Testis (tissue), 3 donors: ENCODE data around the gene RAB3B. TPM values are rescaled to one million over a fixed set of nuclear protein-coding genes. Genes with fewer than 3 reads are reported as not detected.

Source experiments
- DNase-seq: peaks from one replicate; pipeline ENCODE4 v3.0.0-alpha.2; 2019
- H3K27ac ChIP-seq, 2 donors: fragments of 200-600 bp; sonication (generic); one replicate each; pipeline ENCODE4 v1.5.1; 2019
- H3K27me3 ChIP-seq: fragments of 200-600 bp; sonication (generic); one replicate; pipeline ENCODE4 v1.5.1; 2019
- H3K36me3 ChIP-seq: fragments of 200-600 bp; sonication (generic); one replicate; pipeline ENCODE4 v1.5.1; 2017; ENCODE audit warnings: low read depth; ENCODE audit errors: missing control alignments
- H3K4me1 ChIP-seq: fragments of 200-600 bp; sonication (generic); one replicate; pipeline ENCODE4 v1.5.1; 2019
- H3K4me3 ChIP-seq, 2 donors: fragments of 200-600 bp; sonication (generic); one replicate each; pipeline ENCODE4 v1.5.1; 2017 to 2019
- H3K9me3 ChIP-seq: fragments of 200-600 bp; sonication (generic); one replicate; pipeline ENCODE4 v1.5.1; 2017
- CTCF ChIP-seq, 3 experiments: fragments of 450-650 bp in 2 of 3; fragments of 200-600 bp in 1 of 3; sonication (generic) in 1 of 3; IDR thresholded peaks; one replicate each; pipeline ENCODE4 v1.5.1; 2016 to 2019; ENCODE audit warnings: antibody characterized with exemption in 3 of 3, mild to moderate bottlenecking in 2 of 3, moderate library complexity in 1 of 3
- POLR2A ChIP-seq: fragments of 450-650 bp; IDR thresholded peaks from one replicate; pipeline ENCODE4 v1.6.1; 2017; ENCODE audit warnings: antibody characterized with exemption, mild to moderate bottlenecking, moderate library complexity
- WGBS, 2 donors: methylation state at CpG; one replicate each; pipeline ENCODE4 v1.1.5; 2018; 5-methylcytosine and 5-hydroxymethylcytosine counted together
- intact Hi-C: fragments of 100-400 bp; cut with DNase I; formaldehyde crosslinking; loops from one replicate; pipeline ENCODE4 v1.15.1; 2023; ENCODE audit warnings: low total_unique reads
- polyA plus RNA-seq: library from polyadenylated mRNA; stranded (reverse); fragments of 350-450 nt; fragmentation: Illumina TruSeq; extraction: RNeasy Lipid Tissue Mini Kit (QIAGEN cat#74804); gene quantifications from one replicate; pipeline ENCODE4 v1.2.3, GENCODE V29; 2014; ENCODE audit warnings: low read depth, low replicate concordance; ENCODE audit not compliant: insufficient read depth
- total RNA-seq, 2 donors: library from RNA; depleted of rRNA; stranded (reverse); fragments of >200 nt; gene quantifications; one replicate each; pipeline ENCODE4 v1.2.3, GENCODE V29; 2016

The RAB3B gene
- total and polyA plus RNA-seq, 3 donors from 2014 or later: 0.50 to 1.4 (median 1.4) TPM

DNA sequence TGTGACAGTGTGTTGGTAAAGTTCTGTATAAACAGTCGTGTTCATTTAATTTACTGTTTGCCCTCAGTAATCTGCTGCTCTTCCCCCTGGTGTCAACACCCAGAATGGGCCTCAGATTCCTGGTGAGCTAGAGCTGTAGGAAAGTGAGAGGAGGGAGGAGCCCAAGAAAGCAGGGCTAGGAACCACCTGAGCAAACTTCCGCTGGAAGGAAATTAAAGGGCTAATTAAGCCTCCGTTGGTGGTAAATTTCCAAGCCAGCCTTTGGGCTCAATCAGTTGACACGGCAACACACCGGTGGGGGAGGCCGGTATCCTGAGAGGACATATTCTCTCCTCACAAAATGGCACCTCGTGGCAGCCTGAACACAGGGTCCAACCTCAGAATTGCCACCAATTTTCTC, 32.9 kb downstream of the RAB3B start:
- no peaks in the 10 kb centered on the region for H3K36me3 ChIP-seq
- H3K4me3 ChIP-seq: no peak overlapping the region
- no peak for DNase-seq
- H3K9me3 ChIP-seq: no peaks in the 10 kb centered on the region
- 54 to 56% methylated on average over 6 to 7 of the region's 7 CpGs for WGBS, 2 donors
- no peaks in the 10 kb centered on the region for H3K27me3 ChIP-seq
- intact Hi-C loops: no loop called here
- no peak overlapping the region for H3K27ac ChIP-seq
- TF ChIP-seq POLR2A: no peak
- TF ChIP-seq CTCF (IDR thresholded peaks at IDR 0.05): no peak
- no peaks in the 10 kb centered on the region for H3K4me1 ChIP-seq

DNA sequence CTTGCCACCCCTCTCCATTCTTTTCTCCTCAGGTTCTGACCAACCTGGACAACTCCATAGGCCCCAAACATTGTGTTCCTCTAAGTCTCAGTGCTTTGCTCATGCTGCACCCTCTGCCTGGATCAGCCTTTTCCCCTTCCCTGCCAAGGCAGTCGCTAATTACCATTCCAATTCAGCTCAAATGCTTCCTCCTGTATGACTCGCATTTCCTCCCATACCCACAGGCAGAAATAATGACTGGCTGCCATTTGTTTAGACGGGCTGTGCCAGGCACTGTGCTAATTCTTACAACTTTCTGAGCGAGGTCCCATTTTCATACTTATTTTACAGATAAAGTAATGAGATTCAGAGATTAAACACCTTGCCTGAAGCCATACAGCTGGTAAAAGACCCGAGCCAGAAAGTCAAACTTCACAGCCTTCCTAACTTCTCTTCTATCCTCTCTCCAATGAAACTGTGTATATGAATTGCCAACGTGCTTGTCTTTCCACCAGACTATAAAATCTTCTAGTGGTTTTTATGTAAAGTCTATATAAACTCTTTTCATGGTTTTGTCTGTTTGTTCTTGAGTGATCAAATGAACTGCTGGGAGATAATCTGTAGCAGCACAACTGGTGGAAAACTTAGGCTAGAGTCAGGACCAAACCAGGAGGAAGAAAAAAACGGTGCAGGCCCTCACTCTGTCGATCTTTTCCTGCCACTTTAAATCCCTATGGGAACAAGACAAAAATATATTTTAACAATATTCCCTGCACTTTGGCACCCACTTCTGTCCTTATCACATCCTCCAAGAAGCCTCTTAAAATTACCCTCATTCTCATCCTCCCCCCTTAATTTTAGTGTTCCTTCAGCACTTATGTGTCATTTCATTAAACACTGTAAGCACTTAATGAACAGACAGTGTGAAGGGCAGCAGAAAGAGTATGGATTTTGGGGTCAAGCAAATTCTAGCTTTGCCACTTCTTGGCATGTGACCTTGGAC, 33.7 kb downstream of the RAB3B start:
- no peak for TF ChIP-seq CTCF (IDR thresholded peaks at IDR 0.05)
- no peak for TF ChIP-seq POLR2A
- intact Hi-C loops: no loop called here
- H3K36me3 ChIP-seq: no peaks in the 10 kb centered on the region
- no peak for DNase-seq
- H3K4me3 ChIP-seq: no peak overlapping the region
- H3K9me3 ChIP-seq: no peaks in the 10 kb centered on the region
- no peaks in the 10 kb centered on the region for H3K27me3 ChIP-seq
- no peak overlapping the region for H3K27ac ChIP-seq
- no peaks in the 10 kb centered on the region for H3K4me1 ChIP-seq
- 60 to 62% methylated on average over 8 of the region's 8 CpGs for WGBS, 2 donors

DNA sequence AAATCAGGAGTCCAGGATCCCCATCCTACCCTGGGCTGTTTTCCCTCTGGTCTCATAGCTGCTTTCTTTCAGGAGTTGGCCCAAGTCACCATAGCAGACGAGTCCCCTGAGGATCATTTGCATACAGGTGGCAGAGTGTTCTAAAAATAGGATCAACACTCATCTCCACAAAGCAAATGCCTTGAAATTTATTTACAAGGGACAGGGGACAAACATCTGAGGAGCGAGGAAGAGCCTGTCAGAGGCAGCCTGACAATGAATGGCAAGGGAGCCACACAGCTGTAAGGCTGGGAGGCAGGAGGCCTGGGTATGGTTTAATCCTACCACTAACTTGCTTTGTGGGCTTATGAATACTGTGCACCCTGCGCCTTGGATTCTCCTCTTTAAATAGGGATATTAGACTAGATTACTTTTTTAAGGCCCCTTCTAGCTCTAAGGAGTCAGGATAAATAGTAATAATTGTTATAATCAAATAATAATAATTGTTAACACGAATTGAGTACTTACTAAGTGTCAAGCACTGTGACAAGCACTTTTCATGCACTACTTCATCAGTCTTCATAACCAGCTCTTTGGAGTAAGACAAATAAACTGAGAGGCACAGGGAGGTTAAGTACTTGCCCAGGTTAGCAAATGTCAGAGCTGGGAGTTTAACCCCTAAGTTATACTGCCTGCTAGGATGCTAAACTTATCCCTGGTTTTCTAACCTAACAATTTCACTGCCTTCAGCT, 34.5 kb downstream of the RAB3B start:
- no peaks in the 10 kb centered on the region for H3K27me3 ChIP-seq
- 83 to 87% methylated on average over 4 of the region's 4 CpGs for WGBS, 2 donors
- H3K4me1 ChIP-seq: no peaks in the 10 kb centered on the region
- H3K36me3 ChIP-seq: no peaks in the 10 kb centered on the region
- intact Hi-C loops: no loop called here
- H3K9me3 ChIP-seq: no peaks in the 10 kb centered on the region
- no peak for TF ChIP-seq CTCF (IDR thresholded peaks at IDR 0.05)
- TF ChIP-seq POLR2A: no peak
- H3K4me3 ChIP-seq: no peak overlapping the region
- DNase-seq: no peak
- H3K27ac ChIP-seq: no peak overlapping the region

DNA sequence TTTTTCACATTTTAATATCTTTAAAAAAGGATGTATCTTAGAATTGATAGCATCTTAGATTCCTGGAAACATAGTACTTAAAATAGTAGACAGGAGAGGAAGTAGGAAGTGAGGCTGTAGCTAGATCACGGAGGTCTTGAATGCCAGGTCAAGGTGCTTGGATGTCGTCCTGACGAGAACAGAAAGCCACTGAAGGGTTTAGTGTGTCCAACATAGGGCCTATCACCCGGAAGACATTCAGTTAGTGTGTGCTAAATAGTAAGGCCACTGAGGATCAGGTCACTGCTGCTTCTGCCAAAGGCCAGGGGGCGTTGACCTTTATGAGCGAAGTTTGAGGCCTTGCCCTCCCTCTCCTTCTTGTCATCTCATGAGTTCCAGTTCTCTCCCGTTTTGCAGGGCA, 35.7 kb downstream of the RAB3B start:
- intact Hi-C loops: no loop called here
- 80 to 84% methylated on average over 7 of the region's 7 CpGs for WGBS, 2 donors
- no peak for DNase-seq
- Histone ChIP-seq H3K27ac (no peak overlapping the region), H3K4me3 (no peak overlapping the region), H3K4me1 (no peaks in the 10 kb centered on the region), H3K36me3 (no peaks in the 10 kb centered on the region), H3K9me3 (no peaks in the 10 kb centered on the region), H3K27me3 (no peaks in the 10 kb centered on the region)
- TF ChIP-seq CTCF (IDR thresholded peaks at IDR 0.05): no peak
- no peak for TF ChIP-seq POLR2A
